Activated CD4-positive, alpha-beta T cell treated with anti-CD3 and anti-CD28 coated beads for 1 hour (primary cell): Measurements from ENCODE around the gene IER2.
"Not testable (repeated sequence)": the region's sequence is repeated elsewhere in the genome, so short reads cannot be mapped to it uniquely, and the experiment has no call there.

ENCODE experiments used
- DNase-seq: peaks from one replicate; pipeline ENCODE4 v3.0.0-alpha.2; 2020

The IER2 gene

GRCh38 chr19:13146763-13147563 lies 3.2 kb upstream of the IER2 start:
- DNase-seq, result no peak

- DNase-seq, result not testable (repeated sequence)
Observed at GRCh38 chr19:13149173-13149627, 1.0 kb upstream of the IER2 start.

GRCh38 chr19:13149628-13150186 lies 504 bp upstream of the IER2 start:
- DNase-seq, result no peak

DNA sequence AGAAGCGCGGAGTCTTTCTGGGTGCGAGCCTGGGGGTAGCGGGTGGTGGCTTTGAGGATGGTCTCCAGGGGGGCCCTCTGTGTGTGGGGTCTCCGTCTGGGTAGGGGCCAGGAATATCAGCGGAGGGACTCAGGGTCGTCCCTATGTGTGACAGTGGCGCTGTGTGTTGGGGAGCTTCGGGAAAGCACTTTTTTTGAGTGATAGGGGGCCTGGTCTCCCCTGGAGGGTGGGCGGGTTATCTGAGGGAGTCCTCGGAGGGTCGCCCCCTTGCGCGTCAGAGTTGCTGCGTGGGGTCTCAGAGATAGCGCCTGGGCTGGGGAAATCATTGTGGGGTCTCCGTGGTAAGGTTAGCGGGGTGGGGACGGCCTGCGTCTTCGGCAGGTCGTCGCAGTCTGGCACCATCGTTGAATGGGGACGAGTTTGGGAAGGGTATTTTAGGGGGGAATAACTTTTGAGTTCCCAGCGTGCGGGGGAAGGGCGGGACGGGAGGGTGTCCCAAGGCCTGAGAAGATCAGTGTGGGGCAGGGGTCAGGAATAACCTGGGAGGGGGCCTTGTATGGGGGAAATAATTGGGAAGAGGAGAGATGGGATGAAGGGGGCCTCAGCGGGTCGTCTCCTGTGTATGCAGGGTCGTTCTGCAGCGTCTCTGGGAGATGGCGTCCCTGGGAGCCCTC lies 857 bp downstream of the IER2 start:
- peak; percentile 25 for DNase-seq

DNA sequence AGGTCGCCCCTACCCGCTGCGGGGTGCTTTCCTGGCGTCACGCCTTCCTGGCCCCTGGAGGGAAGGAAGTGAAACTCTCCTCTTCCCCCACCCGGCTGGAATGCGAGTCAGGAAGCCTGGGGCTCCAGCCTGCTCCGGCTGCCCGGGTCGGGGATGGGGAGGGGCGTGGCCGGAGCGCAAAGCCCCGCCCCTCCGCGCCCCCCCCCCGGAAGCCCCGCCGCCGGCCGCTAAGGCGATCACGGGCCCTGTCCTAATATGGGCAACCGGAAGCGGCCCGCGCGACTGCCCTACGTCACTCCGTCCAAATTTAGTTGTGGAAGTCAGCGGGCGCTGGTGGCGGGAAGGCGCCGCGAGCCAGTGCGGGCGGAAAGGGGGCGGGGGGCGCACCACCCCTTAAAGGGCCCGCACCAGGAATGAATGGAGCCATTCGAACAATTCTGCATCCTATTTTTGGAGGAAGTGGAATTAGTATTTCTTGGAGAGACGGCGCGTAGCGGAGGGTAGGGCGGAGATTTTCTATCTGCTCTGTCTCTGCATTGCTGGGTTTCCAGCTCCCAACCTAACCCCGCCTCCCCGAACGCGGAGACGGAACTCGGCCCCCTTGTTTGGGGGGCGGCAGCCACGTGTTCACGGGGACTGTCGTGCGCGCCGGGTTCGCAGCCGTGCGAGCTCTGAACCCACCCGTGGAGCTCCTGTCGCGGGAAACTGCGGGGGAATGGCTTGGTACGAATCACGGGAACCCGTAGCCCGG lies 1.6 kb downstream of the IER2 start:
- DNase-seq, result peak; percentile 94

GRCh38 chr19:13152356-13152973 lies 2.3 kb downstream of the IER2 start:
- DNase-seq, result no peak

GRCh38 chr19:13152974-13153568 lies 2.9 kb downstream of the IER2 start:
- peak; percentile 97 for DNase-seq

DNA sequence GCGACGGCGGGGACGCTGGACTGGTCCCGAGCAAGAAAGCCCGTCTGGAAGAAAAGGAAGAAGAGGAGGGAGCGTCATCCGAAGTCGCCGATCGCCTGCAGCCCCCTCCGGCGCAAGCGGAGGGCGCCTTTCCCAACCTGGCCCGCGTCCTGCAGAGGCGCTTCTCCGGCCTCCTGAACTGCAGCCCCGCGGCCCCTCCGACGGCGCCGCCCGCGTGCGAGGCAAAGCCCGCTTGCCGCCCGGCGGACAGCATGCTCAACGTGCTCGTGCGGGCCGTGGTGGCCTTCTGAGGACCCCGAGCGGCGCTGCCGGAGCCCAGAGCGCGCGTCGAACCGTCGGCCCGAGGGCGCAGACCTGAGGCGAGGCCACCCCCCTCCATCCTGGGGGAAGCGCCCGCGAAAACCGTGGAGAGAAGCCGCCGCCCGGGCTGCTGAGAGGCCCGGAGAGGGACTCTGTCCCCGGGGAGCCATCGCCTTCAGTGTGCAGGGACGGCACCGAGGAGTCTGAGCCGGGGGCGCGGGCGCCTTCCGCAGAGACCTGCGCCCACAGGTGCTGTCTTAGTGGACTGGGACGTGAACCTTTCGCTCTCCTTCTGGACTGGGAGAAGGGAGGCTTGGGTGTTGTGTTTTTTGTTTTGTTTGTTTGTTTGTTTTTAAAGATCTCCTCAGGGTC lies 3.5 kb downstream of the IER2 start:
- DNase-seq, result peak; percentile 35

DNA sequence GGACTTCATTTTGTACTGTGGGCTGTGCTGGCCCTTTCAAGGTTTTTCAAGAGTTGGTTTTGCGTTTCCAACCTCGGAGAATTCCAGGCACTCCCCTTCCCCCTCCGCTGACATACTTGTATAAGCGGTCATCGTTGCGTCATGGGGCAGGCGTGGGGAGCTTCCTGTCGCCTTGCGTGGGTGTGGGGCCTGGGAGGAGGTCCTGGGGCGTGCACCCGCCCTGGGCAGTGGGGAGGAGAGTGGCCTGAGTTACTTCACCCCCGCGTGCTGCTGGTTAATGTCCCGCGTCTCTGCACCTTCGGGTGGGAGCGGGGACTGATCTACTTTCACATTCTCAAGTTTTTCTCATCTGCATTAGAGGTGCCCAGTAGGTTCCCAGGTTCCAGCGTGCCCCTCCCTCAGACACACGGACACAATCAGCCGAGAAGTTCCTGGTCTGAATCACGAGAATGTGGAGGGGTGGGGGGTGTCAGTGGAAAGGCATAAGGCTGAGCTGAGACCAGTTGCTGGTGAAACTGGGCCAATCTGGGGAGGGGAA lies 4.1 kb downstream of the IER2 start:
- peak; percentile 50 for DNase-seq

DNA sequence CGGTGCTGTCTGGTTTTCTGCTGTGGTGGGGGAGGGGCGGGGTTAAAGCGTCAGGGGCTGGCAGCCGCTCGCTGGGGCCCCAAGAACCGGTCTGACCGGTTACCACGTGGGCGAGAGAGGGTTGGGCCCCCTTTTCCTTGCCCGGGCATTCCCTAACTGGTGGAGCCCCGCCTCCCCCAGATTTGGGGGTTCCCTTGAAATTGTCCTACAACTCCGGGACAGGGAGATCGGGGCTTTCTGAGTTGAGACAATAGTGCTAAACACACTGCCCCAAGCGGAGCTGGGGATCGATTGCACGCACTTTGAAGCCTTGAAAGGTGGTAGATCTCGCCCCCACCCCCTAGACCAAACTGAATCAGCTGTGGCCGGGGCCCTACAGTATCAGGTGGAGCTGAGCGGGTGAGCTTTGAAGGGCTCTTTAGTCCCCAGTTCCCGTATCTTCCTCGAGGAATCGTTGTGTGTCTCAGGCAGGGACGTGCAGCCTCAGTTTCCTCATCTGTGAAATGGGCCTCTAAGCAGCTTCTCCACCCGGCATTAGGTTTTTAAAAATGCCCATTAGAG lies 4.8 kb downstream of the IER2 start:
- DNase-seq, result peak; percentile 78

- DNase-seq, result peak; percentile 71
Observed at GRCh38 chr19:13155472-13156359, 5.5 kb downstream of the IER2 start.

DNA sequence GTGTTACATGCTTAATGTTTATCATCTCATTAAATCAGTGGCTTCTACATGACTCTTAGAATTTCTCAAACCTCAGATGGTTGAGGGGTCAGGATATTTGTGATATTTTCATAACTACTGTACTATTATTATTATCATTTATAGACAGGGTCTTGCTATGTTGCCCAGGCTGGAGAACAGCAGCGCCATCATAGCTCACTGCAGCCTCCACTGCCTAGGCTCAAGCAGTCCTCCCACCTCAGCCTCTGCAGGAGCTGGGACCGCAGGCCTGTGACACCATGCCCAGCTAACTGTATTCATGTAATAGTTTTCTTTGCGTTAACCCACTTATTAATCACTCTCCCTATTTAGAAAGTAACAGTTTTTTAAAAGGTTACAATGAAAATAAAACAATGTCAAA lies 9.5 kb downstream of the IER2 start:
- DNase-seq, result no peak

GRCh38 chr19:13160557-13160956 lies 10.3 kb downstream of the IER2 start:
- DNase-seq, result no peak

GRCh38 chr19:13162724-13163608 lies 12.8 kb downstream of the IER2 start:
- DNase-seq, result peak; percentile 72

- DNase-seq, result peak; percentile 14
Observed at GRCh38 chr19:13163609-13164342, 13.6 kb downstream of the IER2 start.

GRCh38 chr19:13164343-13165161 lies 14.3 kb downstream of the IER2 start:
- peak; percentile 18 for DNase-seq
